Pons (tissue), 1 donor: ENCODE data around the gene CACNA1B.
"Not testable (repeated sequence)": the region's sequence is repeated elsewhere in the genome, so short reads cannot be mapped to it uniquely, and the experiment has no call there.

Experiments
- DNase-seq: peaks from one replicate; pipeline ENCODE4 v3.0.0-alpha.2; 2016; ENCODE audit warnings: low spot score

The CACNA1B gene

DNA sequence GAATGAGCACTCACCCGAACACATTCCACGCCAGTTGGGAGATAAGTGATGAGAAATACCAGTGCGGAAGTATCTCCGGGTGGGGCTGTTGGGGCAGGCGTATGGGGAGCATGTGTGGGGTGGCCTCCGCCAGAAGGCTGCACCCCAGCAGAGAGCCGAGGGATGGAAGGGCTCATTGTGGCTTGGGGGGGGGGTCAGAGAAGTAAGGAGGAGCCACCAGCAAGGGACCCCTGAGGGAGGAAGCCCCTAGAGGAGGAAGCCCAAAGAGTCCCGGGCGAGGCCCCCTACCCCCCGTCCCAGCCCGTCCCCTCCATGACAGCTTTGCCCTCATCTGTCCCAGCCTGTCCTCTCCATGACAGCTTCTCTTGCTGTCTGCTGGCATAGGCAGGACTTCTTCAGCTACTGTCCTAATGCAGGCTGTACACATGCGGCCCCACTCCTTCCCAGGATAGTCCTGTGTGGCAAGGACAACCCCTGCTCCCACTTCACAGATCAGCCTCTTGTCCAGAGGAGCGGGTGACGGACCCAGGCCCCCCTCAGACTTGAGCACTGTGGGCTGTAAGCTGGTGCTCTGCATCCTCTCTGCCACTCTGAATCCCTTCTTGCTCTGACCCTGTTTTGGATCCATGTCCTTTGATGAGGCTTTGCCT is 239.6 kb downstream of the CACNA1B start:
- DNase-seq: no peak

- DNase-seq: no peak
These were observed 240.3 kb downstream of the CACNA1B start for GRCh38 chr9:138117836-138118235.

DNA sequence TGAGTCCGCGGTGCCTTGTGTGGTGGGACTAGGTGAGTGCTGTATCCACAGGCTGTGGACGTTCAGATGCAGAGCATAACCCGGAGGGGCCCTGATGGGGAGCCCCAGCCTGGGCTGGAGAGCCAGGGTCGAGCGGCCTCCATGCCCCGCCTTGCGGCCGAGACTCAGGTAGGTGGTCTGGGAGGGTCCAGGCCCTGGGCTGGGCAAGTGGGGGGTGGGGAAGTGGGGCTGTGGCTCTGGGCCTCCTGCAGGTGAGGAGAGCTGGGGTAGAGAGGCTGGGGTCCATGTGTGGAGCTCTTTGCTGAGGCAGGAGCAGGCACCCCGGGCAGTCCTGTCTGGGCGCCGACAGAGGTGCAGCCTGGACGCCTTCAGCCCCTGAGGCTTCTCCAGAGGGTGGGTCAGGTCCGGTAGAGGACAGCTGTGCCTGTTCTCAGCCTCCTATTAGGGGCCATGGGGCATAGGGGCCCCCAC is 241.1 kb downstream of the CACNA1B start:
- no peak for DNase-seq

- no peak for DNase-seq
These were observed 241.8 kb downstream of the CACNA1B start for GRCh38 chr9:138119202-138120027.

- DNase-seq: no peak
These were observed 242.5 kb downstream of the CACNA1B start for GRCh38 chr9:138120072-138120471.

DNA sequence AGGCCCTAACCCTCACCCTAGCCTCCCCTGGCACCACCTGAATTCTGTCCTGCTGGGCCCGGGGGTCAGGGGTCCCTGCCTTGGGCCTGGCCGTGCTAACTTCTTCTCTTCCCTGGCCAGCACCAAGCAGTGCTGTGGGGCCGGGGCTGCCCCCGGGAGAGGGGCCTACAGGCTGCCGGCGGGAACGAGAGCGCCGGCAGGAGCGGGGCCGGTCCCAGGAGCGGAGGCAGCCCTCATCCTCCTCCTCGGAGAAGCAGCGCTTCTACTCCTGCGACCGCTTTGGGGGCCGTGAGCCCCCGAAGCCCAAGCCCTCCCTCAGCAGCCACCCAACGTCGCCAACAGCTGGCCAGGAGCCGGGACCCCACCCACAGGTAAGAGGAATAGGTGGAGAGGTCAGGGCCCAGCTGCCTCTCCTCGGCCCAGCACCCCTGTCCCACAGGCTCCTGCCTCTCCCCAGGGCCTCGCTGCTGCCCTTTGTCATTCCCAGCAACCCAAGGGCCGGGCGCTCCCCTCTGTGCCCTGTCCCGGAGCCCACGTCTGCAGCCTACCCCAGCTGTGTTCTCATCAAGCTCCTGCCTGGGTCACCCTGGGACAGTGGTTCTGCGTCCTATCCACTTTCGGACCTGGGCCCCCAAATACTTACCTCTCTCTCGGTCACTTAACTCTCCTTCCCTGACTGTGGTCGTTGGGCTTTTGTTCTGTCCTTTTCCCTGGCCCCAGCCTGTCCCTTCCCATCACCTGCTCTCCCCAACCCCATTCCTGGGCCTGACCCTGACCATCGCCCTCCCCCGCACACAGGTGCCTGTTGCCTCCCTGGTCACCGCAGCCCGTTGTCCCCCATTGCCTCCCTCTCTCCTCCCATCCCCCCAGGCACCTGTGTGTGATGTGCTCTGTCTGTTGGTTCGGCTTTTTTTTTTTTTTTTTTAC is 243.2 kb downstream of the CACNA1B start:
- DNase-seq: no peak

DNA sequence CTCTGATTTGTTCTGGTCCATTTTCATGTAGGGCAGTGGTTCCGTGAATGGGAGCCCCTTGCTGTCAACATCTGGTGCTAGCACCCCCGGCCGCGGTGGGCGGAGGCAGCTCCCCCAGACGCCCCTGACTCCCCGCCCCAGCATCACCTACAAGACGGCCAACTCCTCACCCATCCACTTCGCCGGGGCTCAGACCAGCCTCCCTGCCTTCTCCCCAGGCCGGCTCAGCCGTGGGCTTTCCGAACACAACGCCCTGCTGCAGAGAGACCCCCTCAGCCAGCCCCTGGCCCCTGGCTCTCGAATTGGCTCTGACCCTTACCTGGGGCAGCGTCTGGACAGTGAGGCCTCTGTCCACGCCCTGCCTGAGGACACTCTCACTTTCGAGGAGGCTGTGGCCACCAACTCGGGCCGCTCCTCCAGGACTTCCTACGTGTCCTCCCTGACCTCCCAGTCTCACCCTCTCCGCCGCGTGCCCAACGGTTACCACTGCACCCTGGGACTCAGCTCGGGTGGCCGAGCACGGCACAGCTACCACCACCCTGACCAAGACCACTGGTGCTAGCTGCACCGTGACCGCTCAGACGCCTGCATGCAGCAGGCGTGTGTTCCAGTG is 244.0 kb downstream of the CACNA1B start:
- no peak for DNase-seq

DNA sequence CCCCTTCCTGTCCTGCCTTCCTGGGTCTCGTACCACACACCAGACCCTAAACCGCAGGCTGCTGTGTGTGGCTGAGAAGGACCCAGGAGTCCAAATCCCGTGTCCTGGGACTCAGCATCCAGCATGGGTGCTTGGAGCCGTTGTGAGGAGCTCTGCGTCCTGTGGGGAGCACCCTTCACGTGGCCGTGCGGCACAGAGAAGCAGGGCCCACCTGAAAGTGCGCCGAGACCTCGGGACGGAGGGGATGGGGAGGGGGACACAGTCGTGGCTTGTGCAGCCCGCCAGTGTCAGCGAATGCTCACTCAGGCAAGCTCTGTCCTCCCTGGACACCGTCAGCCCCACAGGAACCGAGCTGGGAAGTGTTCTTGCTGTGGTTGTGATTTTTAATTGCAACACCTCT is 244.6 kb downstream of the CACNA1B start:
- DNase-seq: no peak

GRCh38 chr9:138122676-138123075 is 245.1 kb downstream of the CACNA1B start:
- no peak for DNase-seq

GRCh38 chr9:138123086-138123485 is 245.5 kb downstream of the CACNA1B start:
- DNase-seq: no peak

DNA sequence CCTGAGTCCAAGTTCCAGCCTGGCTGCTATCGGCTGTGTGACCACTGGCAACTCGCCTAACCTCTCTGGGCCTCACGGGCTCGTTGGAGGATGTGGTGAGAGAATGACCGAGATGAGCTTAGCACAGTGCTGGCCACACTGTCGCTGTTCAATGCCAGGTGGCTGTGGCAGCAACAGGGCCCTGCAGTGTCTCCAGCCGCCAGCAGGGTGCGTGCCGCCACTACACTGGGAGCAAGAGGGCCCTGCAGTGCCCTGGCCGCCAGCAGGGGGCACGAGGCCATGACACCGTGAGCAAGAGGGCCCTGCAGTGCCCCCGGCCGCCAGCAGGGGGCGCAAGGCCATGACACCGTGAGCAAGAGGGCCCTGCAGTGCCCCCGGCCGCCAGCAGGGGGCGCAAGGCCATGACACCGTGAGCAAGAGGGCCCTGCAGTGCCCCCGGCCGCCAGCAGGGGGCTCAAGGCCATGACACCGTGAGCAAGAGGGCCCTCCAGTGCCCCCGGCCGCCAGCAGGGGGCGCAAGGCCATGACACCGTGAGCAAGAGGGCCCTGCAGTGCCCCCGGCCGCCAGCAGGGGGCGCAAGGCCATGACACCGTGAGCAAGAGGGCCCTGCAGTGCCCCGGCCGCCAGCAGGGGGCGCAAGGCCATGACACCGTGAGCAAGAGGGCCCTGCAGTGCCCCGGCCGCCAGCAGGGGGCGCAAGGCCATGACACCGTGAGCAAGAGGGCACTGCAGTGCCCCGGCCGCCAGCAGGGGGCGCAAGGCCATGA is 248.7 kb downstream of the CACNA1B start:
- not testable (repeated sequence) for DNase-seq

- not testable (repeated sequence) for DNase-seq
These were observed 249.4 kb downstream of the CACNA1B start for GRCh38 chr9:138126858-138127584.

- DNase-seq: not testable (repeated sequence)
These were observed 250.4 kb downstream of the CACNA1B start for GRCh38 chr9:138128027-138128426.

- DNase-seq: not testable (repeated sequence)
These were observed 251.7 kb downstream of the CACNA1B start for GRCh38 chr9:138129318-138129717.

DNA sequence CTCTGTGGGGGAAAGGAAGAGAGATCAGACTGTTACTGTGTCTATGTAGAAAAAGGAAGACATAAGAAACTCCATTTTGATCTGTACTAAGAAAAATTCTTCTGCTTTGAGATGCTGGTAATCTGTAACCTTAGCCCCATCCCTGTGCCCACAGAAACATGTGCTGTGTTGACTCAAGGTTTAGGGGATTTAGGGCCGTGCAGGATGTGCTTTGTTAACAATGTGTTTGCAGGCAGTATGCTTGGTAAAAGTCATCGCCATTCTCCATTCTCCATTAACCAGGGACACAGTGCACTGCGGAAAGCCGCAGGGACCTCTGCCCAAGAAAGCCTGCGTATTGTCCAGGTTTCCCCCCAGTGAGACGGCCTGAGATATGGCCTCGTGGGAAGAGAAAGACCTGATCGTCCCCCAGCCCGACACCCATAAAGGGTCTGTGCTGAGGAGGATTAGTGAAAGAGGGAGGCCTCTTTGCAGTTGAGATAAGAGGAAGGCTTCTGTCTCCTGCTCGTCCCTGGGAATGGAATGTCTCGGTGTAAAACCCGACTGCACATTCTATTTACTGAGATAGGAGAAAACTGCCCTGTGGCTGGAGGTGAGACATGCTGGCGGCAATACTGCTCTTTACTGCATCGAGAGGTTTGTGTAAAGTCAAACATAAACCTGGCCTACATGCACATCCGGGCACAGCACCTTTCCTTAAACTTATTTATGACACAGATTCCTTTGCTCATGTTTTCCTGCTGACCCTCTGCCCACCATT is 255.5 kb downstream of the CACNA1B start:
- not testable (repeated sequence) for DNase-seq

DNA sequence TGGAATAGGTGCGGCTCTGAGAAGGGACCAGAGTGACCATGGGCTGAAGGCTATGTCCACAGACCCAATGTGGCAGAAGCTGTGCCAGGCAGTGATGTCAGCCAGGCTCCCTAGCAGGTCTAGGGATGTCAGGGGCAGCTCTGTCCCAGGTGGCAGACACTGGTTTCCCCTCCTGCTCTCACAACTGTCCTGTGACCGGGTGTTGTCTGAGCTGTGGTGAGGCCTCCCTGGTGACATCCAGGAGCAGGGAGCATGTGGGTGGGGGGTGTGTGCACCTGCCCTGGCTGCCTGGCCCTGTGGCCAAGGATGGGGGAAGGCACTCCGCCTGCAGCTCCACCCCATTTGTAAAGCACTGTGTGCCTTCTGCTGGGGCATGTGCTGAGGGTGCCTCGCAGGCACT is 257.0 kb downstream of the CACNA1B start:
- not testable (repeated sequence) for DNase-seq

- not testable (repeated sequence) for DNase-seq
These were observed 261.5 kb downstream of the CACNA1B start for GRCh38 chr9:138139096-138139495.

- DNase-seq: not testable (repeated sequence)
These were observed 263.4 kb downstream of the CACNA1B start for GRCh38 chr9:138140980-138141379.

GRCh38 chr9:138142528-138143244 is 265.1 kb downstream of the CACNA1B start:
- not testable (repeated sequence) for DNase-seq
